Measurements from ENCODE around the gene CT47C1.

DNA sequence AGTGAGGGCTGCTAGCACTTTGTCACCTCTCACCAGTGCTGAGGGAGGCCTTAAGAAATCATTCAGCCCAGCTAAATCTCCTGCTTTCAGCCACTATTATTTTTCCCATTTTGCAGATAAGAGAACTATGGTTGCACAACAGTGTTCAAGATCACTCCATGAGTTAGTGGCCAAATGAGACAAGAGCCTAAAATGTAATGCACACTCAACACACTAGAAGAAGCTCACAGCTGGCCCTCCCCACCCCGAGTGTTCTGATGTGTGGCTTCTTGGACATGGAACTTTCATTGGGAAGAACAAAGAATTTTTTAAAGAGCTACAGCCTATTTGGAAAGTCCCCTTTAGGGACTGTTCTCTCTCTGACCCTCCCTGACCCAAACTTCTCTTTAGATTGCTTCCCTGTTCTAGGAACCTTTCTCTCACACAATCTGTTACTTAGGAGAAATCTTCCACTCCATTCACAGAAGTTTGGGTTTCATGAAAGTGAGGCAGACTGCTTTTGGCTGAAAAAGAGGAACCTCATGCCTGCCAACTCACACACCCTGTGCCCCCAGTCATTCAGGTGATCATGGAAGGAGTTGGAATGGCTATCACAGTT is 44.0 kb upstream of the CT47C1 start:
- TF ChIP-seq, protein P1, sequence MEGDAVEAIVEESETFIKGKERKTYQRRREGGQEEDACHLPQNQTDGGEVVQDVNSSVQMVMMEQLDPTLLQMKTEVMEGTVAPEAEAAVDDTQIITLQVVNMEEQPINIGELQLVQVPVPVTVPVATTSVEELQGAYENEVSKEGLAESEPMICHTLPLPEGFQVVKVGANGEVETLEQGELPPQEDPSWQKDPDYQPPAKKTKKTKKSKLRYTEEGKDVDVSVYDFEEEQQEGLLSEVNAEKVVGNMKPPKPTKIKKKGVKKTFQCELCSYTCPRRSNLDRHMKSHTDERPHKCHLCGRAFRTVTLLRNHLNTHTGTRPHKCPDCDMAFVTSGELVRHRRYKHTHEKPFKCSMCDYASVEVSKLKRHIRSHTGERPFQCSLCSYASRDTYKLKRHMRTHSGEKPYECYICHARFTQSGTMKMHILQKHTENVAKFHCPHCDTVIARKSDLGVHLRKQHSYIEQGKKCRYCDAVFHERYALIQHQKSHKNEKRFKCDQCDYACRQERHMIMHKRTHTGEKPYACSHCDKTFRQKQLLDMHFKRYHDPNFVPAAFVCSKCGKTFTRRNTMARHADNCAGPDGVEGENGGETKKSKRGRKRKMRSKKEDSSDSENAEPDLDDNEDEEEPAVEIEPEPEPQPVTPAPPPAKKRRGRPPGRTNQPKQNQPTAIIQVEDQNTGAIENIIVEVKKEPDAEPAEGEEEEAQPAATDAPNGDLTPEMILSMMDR (IDR thresholded peaks at IDR 0.05; ENCODE audit: low read length), result no peak
- TF ChIP-seq EZH2 (IDR thresholded peaks at IDR 0.05; ENCODE audit: borderline replicate concordance, low read length), result no peak
